Stimulated activated effector memory CD8-positive, alpha-beta T cell treated with anti-CD3 and anti-CD28 coated beads, Interleukin-12 subunit alpha, Interleukin-12 subunit beta, amount 100 ng/mL, for 72 hours (primary cell): ENCODE data around the gene CCDC81.
"Not testable (repeated sequence)": the region's sequence is repeated elsewhere in the genome, so short reads cannot be mapped to it uniquely, and the experiment has no call there.

Experiments used
- ATAC-seq: fragments of 150-1000 bp; cut with Tn5 transposase; 2 replicates; pipeline ENCODE4 v1.10.0; 2021
- DNase-seq, 2 donors: peaks; one replicate each; pipeline ENCODE4 v3.0.0; 2021 to 2022; ENCODE audit warnings: low spot score in 2 of 2
- H3K27ac Mint-ChIP-seq: one replicate; pipeline ENCODE4 v1.8.0; 2022; ENCODE audit warnings: mild to moderate bottlenecking, mixed read lengths
- H3K36me3 Mint-ChIP-seq: one replicate; pipeline ENCODE4 v1.8.0; 2022; ENCODE audit warnings: mild to moderate bottlenecking, mixed read lengths
- H3K4me1 Mint-ChIP-seq: one replicate; pipeline ENCODE4 v1.8.0; 2022; ENCODE audit warnings: mixed read lengths
- H3K4me3 Mint-ChIP-seq: one replicate; pipeline ENCODE4 v1.8.0; 2022; ENCODE audit warnings: mild to moderate bottlenecking, mixed read lengths
- H3K9me3 Mint-ChIP-seq: one replicate; pipeline ENCODE4 v1.8.0; 2022; ENCODE audit warnings: mixed read lengths

The CCDC81 gene

GRCh38 chr11:86374586-86374985, at the start of gene CCDC81:
Gene CCDC81, plus strand, starts transcription at chr11:86374887. Its CDS starts 277 bp downstream, at chr11:86375164.
- no peaks in the 10 kb centered on the region for H3K36me3 Mint-ChIP-seq
- no peaks in the 10 kb centered on the region for H3K4me1 Mint-ChIP-seq
- peaks cover 4% of the 10 kb centered on the region for H3K9me3 Mint-ChIP-seq
- no peak within 1 kb of the TSS for H3K27ac Mint-ChIP-seq
- H3K4me3 Mint-ChIP-seq = no peak within 1 kb of the TSS
- DNase-seq (no peak), ATAC-seq (no peak)

- no peak for DNase-seq
- Mint-ChIP-seq H3K27ac (peak overlapping the region; percentile 66), H3K4me1 (no peaks in the 10 kb centered on the region), H3K36me3 (peaks cover 60% of the 10 kb centered on the region), H3K4me3 (no peak overlapping the region), H3K9me3 (no peaks in the 10 kb centered on the region)
- no peak for ATAC-seq
These were observed 39.4 kb upstream of the CCDC81 start for GRCh38 chr11:86335131-86335767.

GRCh38 chr11:86337227-86337626, 37.5 kb upstream of the CCDC81 start:
- Mint-ChIP-seq H3K9me3 (no peaks in the 10 kb centered on the region), H3K4me1 (no peaks in the 10 kb centered on the region), H3K27ac (no peak overlapping the region), H3K4me3 (no peak overlapping the region), H3K36me3 (peaks cover 76% of the 10 kb centered on the region)
- DNase-seq = no peak
- no peak for ATAC-seq

DNA sequence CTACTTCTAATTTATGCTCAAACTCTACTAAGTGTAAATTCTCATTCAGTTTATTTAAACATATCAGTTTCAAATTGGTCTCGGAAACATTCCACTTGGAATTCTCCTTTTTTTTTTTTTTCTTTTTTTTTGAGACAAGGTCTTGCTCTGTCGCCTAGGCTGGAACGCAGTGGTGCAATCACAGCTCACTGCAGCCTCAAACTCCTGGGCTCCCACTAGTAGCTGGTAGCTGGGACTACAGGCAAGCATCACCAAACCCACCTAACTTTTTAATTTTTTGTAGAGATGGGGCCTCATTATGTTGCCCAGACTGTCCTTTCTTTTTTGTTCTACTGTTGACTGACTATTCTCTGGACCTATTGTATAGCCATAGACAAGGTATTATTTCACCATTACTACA, 33.3 kb upstream of the CCDC81 start:
- H3K27ac Mint-ChIP-seq = no peak overlapping the region
- H3K9me3 Mint-ChIP-seq = no peaks in the 10 kb centered on the region
- ATAC-seq = no peak
- no peaks in the 10 kb centered on the region for H3K4me1 Mint-ChIP-seq
- no peak for DNase-seq
- H3K36me3 Mint-ChIP-seq = peaks cover 77% of the 10 kb centered on the region
- no peak overlapping the region for H3K4me3 Mint-ChIP-seq

DNA sequence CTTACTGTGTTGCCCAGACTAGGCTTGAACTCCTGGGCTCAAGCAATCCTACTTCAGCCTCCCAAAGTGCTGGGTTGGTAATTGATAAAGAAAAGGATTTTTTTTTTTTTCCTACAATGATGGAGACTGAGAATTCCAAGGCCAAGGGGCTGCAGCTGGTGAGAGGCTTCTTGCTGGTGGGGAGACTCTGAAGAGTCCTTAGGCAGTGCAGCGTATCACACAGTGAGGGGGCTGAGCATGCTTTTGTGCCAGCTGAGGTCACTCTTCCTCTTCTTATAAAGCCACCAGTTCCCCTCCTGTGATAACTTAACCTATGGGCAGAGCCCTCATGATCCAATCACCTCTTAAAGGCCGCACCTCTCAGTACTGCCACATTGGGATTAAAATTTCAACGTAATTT, 28.2 kb upstream of the CCDC81 start:
- Mint-ChIP-seq H3K4me1 (no peaks in the 10 kb centered on the region), H3K9me3 (no peaks in the 10 kb centered on the region), H3K36me3 (peaks cover 47% of the 10 kb centered on the region), H3K4me3 (no peak overlapping the region), H3K27ac (no peak overlapping the region)
- DNase-seq = no peak
- ATAC-seq = no peak

GRCh38 chr11:86355256-86355655, 19.4 kb upstream of the CCDC81 start:
- no peaks in the 10 kb centered on the region for H3K9me3 Mint-ChIP-seq
- no peak overlapping the region for H3K27ac Mint-ChIP-seq
- H3K4me1 Mint-ChIP-seq = no peaks in the 10 kb centered on the region
- H3K36me3 Mint-ChIP-seq = no peaks in the 10 kb centered on the region
- H3K4me3 Mint-ChIP-seq = no peak overlapping the region
- DNase-seq = no peak
- no peak for ATAC-seq

DNA sequence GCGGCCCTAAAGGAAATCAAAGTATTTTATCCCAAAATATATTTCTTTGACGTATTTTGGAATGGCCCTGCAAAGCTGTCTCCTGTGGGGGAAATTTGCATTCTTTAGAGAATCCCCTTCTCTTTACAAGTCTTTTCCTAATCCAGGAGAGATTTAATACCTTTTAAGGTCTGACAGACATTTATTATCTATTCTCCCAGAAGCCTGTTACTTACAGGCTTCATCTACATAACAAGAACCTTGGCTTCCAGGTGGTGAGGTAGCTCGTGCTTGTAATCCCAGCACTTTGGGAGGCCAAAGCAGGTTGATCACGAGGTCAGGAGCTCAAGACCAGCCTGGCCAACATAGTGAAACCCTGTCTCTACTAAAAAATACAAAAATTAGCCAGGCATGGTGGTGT, 17.3 kb upstream of the CCDC81 start:
- H3K4me1 Mint-ChIP-seq, DNase-seq, H3K36me3 Mint-ChIP-seq, ATAC-seq, H3K27ac Mint-ChIP-seq, H3K4me3 Mint-ChIP-seq, H3K9me3 Mint-ChIP-seq: not testable (repeated sequence)

- peaks cover 3% of the 10 kb centered on the region for H3K9me3 Mint-ChIP-seq
- DNase-seq = no peak
- ATAC-seq = no peak
- H3K27ac Mint-ChIP-seq = no peak overlapping the region
- H3K4me1 Mint-ChIP-seq = no peaks in the 10 kb centered on the region
- no peak overlapping the region for H3K4me3 Mint-ChIP-seq
- H3K36me3 Mint-ChIP-seq = no peaks in the 10 kb centered on the region
These were observed 16.0 kb upstream of the CCDC81 start for GRCh38 chr11:86358720-86359119.

DNA sequence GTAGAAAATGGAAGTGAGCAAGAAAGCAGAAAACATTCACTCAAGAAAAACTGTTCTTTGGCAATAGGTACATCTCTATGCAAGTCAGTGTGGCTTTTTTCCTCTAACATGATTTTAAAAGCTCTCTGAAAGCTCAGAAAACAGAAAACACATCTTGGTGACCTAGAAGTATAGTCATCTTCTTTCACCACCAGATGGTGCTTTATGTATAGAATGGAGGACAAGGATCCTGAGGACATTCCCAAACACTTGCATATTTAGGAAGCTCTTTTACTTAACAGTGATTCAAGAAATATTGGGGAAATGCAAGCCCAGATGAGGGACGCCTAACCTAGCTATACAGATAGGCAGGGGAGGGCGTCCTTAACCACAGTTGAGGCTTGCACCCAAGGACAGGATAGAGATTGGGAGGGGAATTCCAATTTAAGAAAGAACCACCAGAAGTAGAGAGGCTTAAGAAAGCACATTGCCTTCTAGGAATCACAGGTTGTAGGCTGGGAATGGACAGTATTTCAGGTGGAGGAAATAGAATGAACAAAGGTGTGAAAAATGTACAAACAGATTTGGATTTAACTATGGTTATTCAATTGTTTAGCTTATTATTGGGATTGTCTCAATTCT, 13.8 kb upstream of the CCDC81 start:
- H3K27ac Mint-ChIP-seq = no peak overlapping the region
- ATAC-seq (no peak), DNase-seq (no peak)
- H3K9me3 Mint-ChIP-seq = peaks cover 3% of the 10 kb centered on the region
- no peaks in the 10 kb centered on the region for H3K36me3 Mint-ChIP-seq
- no peaks in the 10 kb centered on the region for H3K4me1 Mint-ChIP-seq
- no peak overlapping the region for H3K4me3 Mint-ChIP-seq

- ATAC-seq = no peak
These were observed 11.3 kb upstream of the CCDC81 start for GRCh38 chr11:86363424-86363823.

DNA sequence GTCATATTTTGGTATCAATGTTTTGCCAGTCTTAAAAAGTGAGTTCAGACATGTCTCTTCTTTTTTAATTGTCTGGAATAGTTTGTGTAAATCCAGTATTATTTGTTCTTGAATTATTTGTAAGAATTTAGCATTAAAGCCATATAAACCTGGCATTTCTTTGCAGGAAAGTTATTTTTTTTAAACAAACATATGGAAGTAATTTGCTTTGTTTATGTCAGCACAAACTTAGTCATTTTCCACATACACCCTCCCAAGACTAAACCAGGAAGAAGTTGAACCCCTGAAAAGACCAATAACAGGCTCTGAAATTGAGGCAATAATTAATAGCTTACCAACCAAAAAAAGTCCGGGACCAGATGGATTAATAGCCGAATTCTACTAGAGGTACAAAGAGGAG, 9.1 kb upstream of the CCDC81 start:
- ATAC-seq (no peak), DNase-seq (no peak)
- no peaks in the 10 kb centered on the region for H3K36me3 Mint-ChIP-seq
- peaks cover 3% of the 10 kb centered on the region for H3K9me3 Mint-ChIP-seq
- no peak overlapping the region for H3K4me3 Mint-ChIP-seq
- no peak overlapping the region for H3K27ac Mint-ChIP-seq
- no peaks in the 10 kb centered on the region for H3K4me1 Mint-ChIP-seq

More at GRCh38 chr11:86363424-86363823, 11.3 kb upstream of the CCDC81 start:
- DNase-seq = no peak
- Mint-ChIP-seq H3K4me1 (no peaks in the 10 kb centered on the region), H3K9me3 (peaks cover 3% of the 10 kb centered on the region), H3K36me3 (no peaks in the 10 kb centered on the region), H3K4me3 (no peak overlapping the region), H3K27ac (no peak overlapping the region)

DNA sequence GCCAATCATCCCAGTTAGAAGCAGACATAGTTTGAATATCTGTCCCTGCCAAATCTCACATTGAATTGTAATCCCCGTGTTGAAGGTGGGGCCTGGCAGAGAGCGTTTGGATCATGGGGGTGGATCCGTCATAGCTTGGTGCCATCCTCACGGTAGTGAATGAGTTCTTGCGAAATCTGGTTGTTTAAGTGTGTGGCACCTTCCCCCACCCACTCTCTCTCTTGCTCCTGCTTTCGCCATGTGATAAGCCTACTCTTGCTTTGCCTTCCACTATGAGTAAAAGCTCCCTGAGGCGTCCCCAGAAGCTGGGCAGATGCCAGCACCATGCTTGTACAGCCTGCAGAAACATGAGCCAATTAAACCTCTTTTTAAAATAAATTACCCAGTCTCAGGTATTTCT, 5.0 kb upstream of the CCDC81 start:
- H3K4me3 Mint-ChIP-seq = no peak overlapping the region
- H3K27ac Mint-ChIP-seq = no peak overlapping the region
- H3K36me3 Mint-ChIP-seq = no peaks in the 10 kb centered on the region
- ATAC-seq (no peak), DNase-seq (no peak)
- no peaks in the 10 kb centered on the region for H3K4me1 Mint-ChIP-seq
- no peaks in the 10 kb centered on the region for H3K9me3 Mint-ChIP-seq

- H3K9me3 Mint-ChIP-seq = no peaks in the 10 kb centered on the region
- DNase-seq (no peak), ATAC-seq (no peak)
- no peaks in the 10 kb centered on the region for H3K36me3 Mint-ChIP-seq
- no peak overlapping the region for H3K4me3 Mint-ChIP-seq
- H3K4me1 Mint-ChIP-seq = no peaks in the 10 kb centered on the region
- H3K27ac Mint-ChIP-seq = peak overlapping the region; percentile 30
These were observed 4.5 kb upstream of the CCDC81 start for GRCh38 chr11:86370171-86370570.

DNA sequence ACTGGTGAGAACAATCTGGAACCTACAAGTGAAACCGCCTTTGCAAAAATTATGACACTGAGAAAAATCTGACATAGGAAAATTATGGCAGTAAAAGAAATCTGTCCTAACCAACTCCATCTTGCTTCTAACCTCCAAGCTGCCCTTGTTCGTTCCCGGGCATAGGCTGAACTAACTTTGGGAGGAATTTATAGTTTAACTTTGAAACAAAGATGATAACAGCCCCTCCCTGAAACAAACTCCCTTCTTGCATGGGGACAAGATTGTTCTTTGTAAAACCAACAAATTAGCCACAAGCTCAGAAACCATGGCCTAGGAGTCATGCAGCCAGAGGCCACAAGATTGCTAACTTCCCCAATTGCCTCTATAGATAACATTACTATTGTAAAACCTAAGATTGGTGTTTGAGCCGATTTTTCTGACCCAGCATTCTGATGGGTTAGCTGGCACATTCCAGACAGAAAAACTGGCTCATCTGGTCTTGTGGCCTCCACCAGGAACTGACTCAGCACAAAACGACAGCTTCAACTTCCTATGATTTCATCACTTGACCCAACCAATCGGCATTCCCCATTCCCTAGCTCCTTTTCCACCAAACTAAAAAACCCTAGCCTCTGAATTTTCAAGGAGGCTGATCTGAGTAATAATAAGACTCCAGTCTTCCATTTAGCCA, 3.6 kb upstream of the CCDC81 start:
- no peak for ATAC-seq
- Mint-ChIP-seq H3K9me3 (peaks cover 2% of the 10 kb centered on the region), H3K4me1 (no peaks in the 10 kb centered on the region), H3K27ac (no peak overlapping the region), H3K36me3 (no peaks in the 10 kb centered on the region), H3K4me3 (no peak overlapping the region)
- DNase-seq = no peak

- H3K27ac Mint-ChIP-seq = no peak overlapping the region
- no peak for ATAC-seq
- peaks cover 4% of the 10 kb centered on the region for H3K9me3 Mint-ChIP-seq
- H3K4me1 Mint-ChIP-seq = no peaks in the 10 kb centered on the region
- H3K4me3 Mint-ChIP-seq = no peak overlapping the region
- H3K36me3 Mint-ChIP-seq = no peaks in the 10 kb centered on the region
- no peak for DNase-seq
These were observed 2.6 kb upstream of the CCDC81 start for GRCh38 chr11:86372041-86372440.

GRCh38 chr11:86372586-86372985, 2.1 kb upstream of the CCDC81 start:
- Mint-ChIP-seq H3K4me3 (no peak overlapping the region), H3K4me1 (no peaks in the 10 kb centered on the region), H3K9me3 (peaks cover 4% of the 10 kb centered on the region), H3K27ac (no peak overlapping the region), H3K36me3 (no peaks in the 10 kb centered on the region)
- no peak for DNase-seq
- no peak for ATAC-seq
